Measurements from ENCODE around the gene CDC25A. TPM values are rescaled to one million over a fixed set of nuclear protein-coding genes. Genes with fewer than 3 reads are reported as not detected.
A peak's percentile ranks its signal among the peaks of the same experiment; 100 is the strongest.

Gene CDC25A
- total RNA-seq, 1 donor from 2014 or later = 0.32 TPM

GRCh38 chr3:48202632-48203031 lies 14.4 kb upstream of the CDC25A start:
- peak; percentile 7 for DNase-seq (ENCODE audit: low spot score)
- intact Hi-C loops (cut with DNase I) = no loop called here

- DNase-seq (ENCODE audit: low spot score) = peak; percentile 26
- intact Hi-C loops (cut with DNase I) = no loop called here
Measured at GRCh38 chr3:48199117-48199516, 10.9 kb upstream of the CDC25A start.

- intact Hi-C loops (cut with DNase I) = no loop called here
- DNase-seq (ENCODE audit: low spot score) = no peak
Measured at GRCh38 chr3:48196611-48197010, 8.4 kb upstream of the CDC25A start.

GRCh38 chr3:48194446-48195071 lies 6.3 kb upstream of the CDC25A start:
- intact Hi-C loops (cut with DNase I) = no loop called here
- DNase-seq (ENCODE audit: low spot score) = peak; percentile 50

- intact Hi-C loops (cut with DNase I) = no loop called here
- DNase-seq (ENCODE audit: low spot score) = no peak
Measured at GRCh38 chr3:48190911-48191310, 2.7 kb upstream of the CDC25A start.

GRCh38 chr3:48189321-48189720 lies 1.1 kb upstream of the CDC25A start:
- intact Hi-C loops (cut with DNase I) = loop anchor here (5.0 kb wide), 1 partner anchor 113 kb away; the partner anchor contains the start of gene NME6
- DNase-seq (ENCODE audit: low spot score) = no peak

- no peak for DNase-seq (ENCODE audit: low spot score)
- intact Hi-C loops (cut with DNase I) = loop anchor here (5.0 kb wide), 1 partner anchor 115 kb away; the partner anchor contains the start of gene NME6
Measured at GRCh38 chr3:48187579-48188265, 495 bp downstream of the CDC25A start.

GRCh38 chr3:48187301-48187578 lies 977 bp downstream of the CDC25A start:
- intact Hi-C loops (cut with DNase I) = loop anchor here (5.0 kb wide), 1 partner anchor 115 kb away; the partner anchor contains the start of gene NME6
- DNase-seq (ENCODE audit: low spot score) = no peak

GRCh38 chr3:48186631-48187300 lies 1.5 kb downstream of the CDC25A start:
- intact Hi-C loops (cut with DNase I) = loop anchor here (5.0 kb wide), 1 partner anchor 116 kb away; the partner anchor contains the start of gene NME6
- peak; percentile 15 for DNase-seq (ENCODE audit: low spot score)

- DNase-seq (ENCODE audit: low spot score) = no peak
- intact Hi-C loops (cut with DNase I) = loop anchor here (5.0 kb wide), 1 partner anchor 117 kb away; the partner anchor contains the start of gene NME6
Measured at GRCh38 chr3:48185129-48185528, 3.1 kb downstream of the CDC25A start.

- intact Hi-C loops (cut with DNase I) = no loop called here
- DNase-seq (ENCODE audit: low spot score) = peak; percentile 24
Measured at GRCh38 chr3:48184299-48184698, 3.9 kb downstream of the CDC25A start.

GRCh38 chr3:48180531-48181253 lies 7.5 kb downstream of the CDC25A start:
- DNase-seq (ENCODE audit: low spot score) = peak; percentile 5
- intact Hi-C loops (cut with DNase I) = no loop called here

- DNase-seq (ENCODE audit: low spot score) = no peak
- intact Hi-C loops (cut with DNase I) = no loop called here
Measured at GRCh38 chr3:48180021-48180420, 8.2 kb downstream of the CDC25A start.

- intact Hi-C loops (cut with DNase I) = no loop called here
- no peak for DNase-seq (ENCODE audit: low spot score)
Measured at GRCh38 chr3:48178072-48178471, 10.1 kb downstream of the CDC25A start.

GRCh38 chr3:48157950-48158376 lies 30.3 kb downstream of the CDC25A start:
- intact Hi-C loops (cut with DNase I) = loop anchor here (2.0 to 10.0 kb wide), 2 partner anchors 321 to 643 kb away; partner anchors contain the start of gene ELP6
- no peak for DNase-seq (ENCODE audit: low spot score)

GRCh38 chr3:48157202-48157840 lies 30.9 kb downstream of the CDC25A start:
- intact Hi-C loops (cut with DNase I) = loop anchor here (10.0 kb wide), 1 partner anchor 643 kb away; the partner anchor contains the start of gene ELP6
- no peak for DNase-seq (ENCODE audit: low spot score)

GRCh38 chr3:48156163-48156562 lies 32.1 kb downstream of the CDC25A start:
- intact Hi-C loops (cut with DNase I) = loop anchor here (10.0 kb wide), 1 partner anchor 641 kb away; the partner anchor contains the start of gene ELP6
- no peak for DNase-seq (ENCODE audit: low spot score)

GRCh38 chr3:48155122-48155521 lies 33.1 kb downstream of the CDC25A start:
- intact Hi-C loops (cut with DNase I) = loop anchor here (10.0 kb wide), 1 partner anchor 640 kb away; the partner anchor contains the start of gene ELP6
- no peak for DNase-seq (ENCODE audit: low spot score)

GRCh38 chr3:48151807-48152427 lies 36.3 kb downstream of the CDC25A start:
- no peak for DNase-seq (ENCODE audit: low spot score)
- intact Hi-C loops (cut with DNase I) = loop anchor here (2.0 to 10.0 kb wide), 5 partner anchors 21 to 637 kb away; partner anchors contain the start of gene ELP6
